ENCODE results near the gene CDC14C.

CDC14C gene

GRCh38 chr7:48924433-48924832, at the start of gene CDC14C:
Gene CDC14C (plus strand): TSS chr7:48924547. CDS start chr7:48924673, 126 bp downstream.
- POLR2A ChIA-PET: no interaction called here
- no peak for TF ChIP-seq CTCF (IDR thresholded peaks at IDR 0.05; ENCODE audit: insufficient read depth, low read length, missing control alignments)
- CTCF ChIA-PET: no interaction called here
- H3K4me3 ChIP-seq (ENCODE audit: low read depth, low read length): no peak within 1 kb of the TSS
- no peak for DNase-seq (ENCODE audit: low read depth, low spot score)

GRCh38 chr7:48875045-48875916, 49.1 kb upstream of the CDC14C start:
- no peak overlapping the region for H3K4me3 ChIP-seq (ENCODE audit: low read depth, low read length)
- TF ChIP-seq CTCF (IDR thresholded peaks at IDR 0.05; ENCODE audit: insufficient read depth, low read length, missing control alignments): no peak
- CTCF ChIA-PET: interaction anchor here (0.8 to 1.9 kb wide), 2 partner anchors 575 to 576 kb away, joined by 3 to 10 read pairs; no protein-coding TSS in a partner anchor
- POLR2A ChIA-PET: no interaction called here
- DNase-seq (ENCODE audit: low read depth, low spot score): no peak

GRCh38 chr7:48876087-48876486, 48.3 kb upstream of the CDC14C start:
- CTCF ChIA-PET: interaction anchor here (1.9 kb wide), 1 partner anchor 577 kb away, joined by 10 read pairs; no protein-coding TSS in a partner anchor
- no peak for TF ChIP-seq CTCF (IDR thresholded peaks at IDR 0.05; ENCODE audit: insufficient read depth, low read length, missing control alignments)
- H3K4me3 ChIP-seq (ENCODE audit: low read depth, low read length): no peak overlapping the region
- POLR2A ChIA-PET: no interaction called here
- no peak for DNase-seq (ENCODE audit: low read depth, low spot score)

- ChIA-PET CTCF (no interaction called here), POLR2A (no interaction called here)
- TF ChIP-seq CTCF (IDR thresholded peaks at IDR 0.05; ENCODE audit: insufficient read depth, low read length, missing control alignments): no peak
Measured at GRCh38 chr7:48880851-48881250, 43.5 kb upstream of the CDC14C start.

GRCh38 chr7:48887500-48887899, 36.8 kb upstream of the CDC14C start:
- DNase-seq (ENCODE audit: low read depth, low spot score): no peak
- H3K4me3 ChIP-seq (ENCODE audit: low read depth, low read length): no peak overlapping the region
- CTCF ChIA-PET: no interaction called here
- no peak for TF ChIP-seq CTCF (IDR thresholded peaks at IDR 0.05; ENCODE audit: insufficient read depth, low read length, missing control alignments)
- POLR2A ChIA-PET: no interaction called here

More at GRCh38 chr7:48880851-48881250, 43.5 kb upstream of the CDC14C start:
- no peak for DNase-seq (ENCODE audit: low read depth, low spot score)
- H3K4me3 ChIP-seq (ENCODE audit: low read depth, low read length): no peak overlapping the region

- no peak overlapping the region for H3K4me3 ChIP-seq (ENCODE audit: low read depth, low read length)
- CTCF ChIA-PET: no interaction called here
- no peak for TF ChIP-seq CTCF (IDR thresholded peaks at IDR 0.05; ENCODE audit: insufficient read depth, low read length, missing control alignments)
- POLR2A ChIA-PET: no interaction called here
- DNase-seq (ENCODE audit: low read depth, low spot score): no peak
Measured at GRCh38 chr7:48894574-48894973, 29.8 kb upstream of the CDC14C start.
